Glutamatergic neuron (in vitro differentiated cells): Measurements from ENCODE around the gene MAP3K5. TPM values are rescaled to one million over a fixed set of nuclear protein-coding genes. Genes with fewer than 3 reads are reported as not detected.

Experiments
- DNase-seq: peaks from one replicate; pipeline ENCODE4 v3.0.0; 2022
- H3K27ac Mint-ChIP-seq: one replicate; pipeline ENCODE4 v1.8.0; 2020; ENCODE audit warnings: mild to moderate bottlenecking, mixed read lengths, inconsistent platforms; ENCODE audit not compliant: unreplicated experiment
- H3K27me3 Mint-ChIP-seq: one replicate; pipeline ENCODE4 v1.8.0; 2020; ENCODE audit warnings: mild to moderate bottlenecking, moderate library complexity, mixed read lengths, inconsistent platforms; ENCODE audit not compliant: unreplicated experiment
- H3K36me3 Mint-ChIP-seq: one replicate; pipeline ENCODE4 v1.8.0; 2020; ENCODE audit warnings: mild to moderate bottlenecking, mixed read lengths, inconsistent platforms; ENCODE audit not compliant: unreplicated experiment
- H3K4me1 Mint-ChIP-seq: one replicate; pipeline ENCODE4 v1.8.0; 2020; ENCODE audit warnings: mild to moderate bottlenecking, low read depth, mixed read lengths, inconsistent platforms; ENCODE audit not compliant: unreplicated experiment
- H3K4me3 Mint-ChIP-seq: one replicate; pipeline ENCODE4 v1.8.0; 2020; ENCODE audit warnings: mild to moderate bottlenecking, mixed read lengths, inconsistent platforms; ENCODE audit not compliant: unreplicated experiment
- H3K9me3 Mint-ChIP-seq: one replicate; pipeline ENCODE4 v1.8.0; 2020; ENCODE audit warnings: mild to moderate bottlenecking, moderate library complexity, mixed read lengths, inconsistent platforms; ENCODE audit not compliant: unreplicated experiment
- total RNA-seq: library from RNA; stranded (reverse); fragmentation: NEBNext Ultra II Directional; extraction: Animal tissue kit (Norgen Biotek cat#: 25700); gene quantifications from one replicate; pipeline ENCODE4 v1.2.1, GENCODE V29; 2021; ENCODE audit not compliant: unreplicated experiment
- TF ChIP-seq, protein P1 (sequence below): fragments of 200-600 bp; sonication (generic); IDR thresholded peaks from one replicate; pipeline ENCODE4 v1.5.0; 2021; ENCODE audit not compliant: partially characterized antibody, unreplicated experiment

MAP3K5 gene
- total RNA-seq, 1 donor from 2014 or later, result 0.66 TPM

DNA sequence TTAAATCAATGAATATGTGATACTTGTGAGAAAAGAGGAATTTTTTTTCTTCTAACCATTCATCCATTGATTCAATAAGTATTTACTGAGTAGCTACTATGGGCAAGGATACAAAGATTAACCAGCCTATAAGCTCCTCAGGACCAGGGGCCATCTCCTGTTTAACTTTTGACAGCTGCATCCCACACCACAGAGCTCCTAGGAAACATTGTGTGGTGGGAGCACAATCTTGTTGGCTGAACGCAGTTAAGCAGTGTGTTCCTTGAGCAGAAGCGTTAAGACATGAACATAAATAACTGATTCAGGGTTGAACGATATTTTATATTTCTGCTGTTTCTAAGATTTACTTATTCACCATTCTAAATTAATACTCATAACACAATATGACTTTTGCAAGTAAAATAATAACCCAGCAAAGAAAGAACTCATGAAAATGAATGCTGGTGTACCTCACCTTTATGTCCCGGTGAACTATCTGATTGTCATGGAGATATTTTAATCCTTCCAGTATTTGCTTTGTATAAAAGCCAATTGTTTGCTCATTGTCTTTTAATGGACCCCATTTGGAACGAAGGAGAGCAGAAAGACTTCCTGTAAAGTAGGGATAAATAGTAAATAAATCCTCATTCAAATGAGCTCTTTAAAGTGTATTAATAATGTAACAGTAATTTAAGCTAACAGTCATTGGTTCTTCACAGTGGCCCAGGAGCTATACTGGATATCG, 179.4 kb downstream of the MAP3K5 start:
- Mint-ChIP-seq H3K27me3 (no peaks in the 10 kb centered on the region), H3K9me3 (peaks cover 3% of the 10 kb centered on the region), H3K27ac (no peak overlapping the region), H3K4me1 (no peaks in the 10 kb centered on the region), H3K4me3 (no peak overlapping the region), H3K36me3 (no peaks in the 10 kb centered on the region)
- TF ChIP-seq, protein P1, sequence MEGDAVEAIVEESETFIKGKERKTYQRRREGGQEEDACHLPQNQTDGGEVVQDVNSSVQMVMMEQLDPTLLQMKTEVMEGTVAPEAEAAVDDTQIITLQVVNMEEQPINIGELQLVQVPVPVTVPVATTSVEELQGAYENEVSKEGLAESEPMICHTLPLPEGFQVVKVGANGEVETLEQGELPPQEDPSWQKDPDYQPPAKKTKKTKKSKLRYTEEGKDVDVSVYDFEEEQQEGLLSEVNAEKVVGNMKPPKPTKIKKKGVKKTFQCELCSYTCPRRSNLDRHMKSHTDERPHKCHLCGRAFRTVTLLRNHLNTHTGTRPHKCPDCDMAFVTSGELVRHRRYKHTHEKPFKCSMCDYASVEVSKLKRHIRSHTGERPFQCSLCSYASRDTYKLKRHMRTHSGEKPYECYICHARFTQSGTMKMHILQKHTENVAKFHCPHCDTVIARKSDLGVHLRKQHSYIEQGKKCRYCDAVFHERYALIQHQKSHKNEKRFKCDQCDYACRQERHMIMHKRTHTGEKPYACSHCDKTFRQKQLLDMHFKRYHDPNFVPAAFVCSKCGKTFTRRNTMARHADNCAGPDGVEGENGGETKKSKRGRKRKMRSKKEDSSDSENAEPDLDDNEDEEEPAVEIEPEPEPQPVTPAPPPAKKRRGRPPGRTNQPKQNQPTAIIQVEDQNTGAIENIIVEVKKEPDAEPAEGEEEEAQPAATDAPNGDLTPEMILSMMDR, result no peak
- no peak for DNase-seq

DNA sequence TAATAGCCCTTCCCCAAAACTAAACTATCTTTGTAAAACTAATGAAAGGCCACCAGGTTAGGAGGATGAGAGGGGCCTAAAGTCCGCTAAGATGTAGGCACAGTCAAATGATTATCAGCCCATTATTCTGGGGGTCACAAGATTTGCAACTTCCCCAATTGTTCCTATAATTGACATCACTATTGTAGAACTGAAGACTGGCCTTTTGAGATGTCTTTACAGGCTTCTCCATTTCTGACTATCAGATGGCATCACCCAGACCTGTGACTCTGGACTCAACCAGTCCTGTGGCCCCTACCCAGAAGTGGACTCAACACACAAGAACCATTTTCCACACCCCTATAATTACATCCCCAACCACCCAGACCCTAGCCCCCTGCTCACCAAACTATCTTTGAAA, 180.5 kb downstream of the MAP3K5 start:
- Mint-ChIP-seq H3K27me3 (no peaks in the 10 kb centered on the region), H3K27ac (no peak overlapping the region), H3K9me3 (peaks cover 5% of the 10 kb centered on the region), H3K4me3 (no peak overlapping the region), H3K4me1 (no peaks in the 10 kb centered on the region), H3K36me3 (no peaks in the 10 kb centered on the region)
- DNase-seq, result no peak
- TF ChIP-seq, protein P1, result no peak

DNA sequence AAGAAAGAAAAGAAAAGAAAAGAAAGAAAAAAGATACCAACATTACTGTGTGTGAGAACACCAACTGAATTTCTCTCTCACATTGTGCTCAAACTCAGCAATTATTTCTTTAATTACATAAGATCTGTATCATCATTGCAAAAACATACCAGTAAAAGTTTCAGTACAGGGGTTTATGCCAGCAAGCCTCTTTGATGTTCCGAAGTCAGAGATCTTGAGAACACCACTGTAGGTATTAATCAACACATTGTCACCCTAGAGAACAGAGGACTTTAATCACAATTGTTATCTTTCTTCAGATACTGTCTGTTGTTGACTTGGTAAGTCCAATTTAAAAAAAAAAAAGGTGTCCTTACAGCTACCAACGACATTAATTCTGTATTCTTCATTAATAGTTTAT, 181.1 kb downstream of the MAP3K5 start:
- H3K4me3 Mint-ChIP-seq, result no peak overlapping the region
- no peak for DNase-seq
- H3K9me3 Mint-ChIP-seq, result peaks cover 5% of the 10 kb centered on the region
- H3K27me3 Mint-ChIP-seq, result no peaks in the 10 kb centered on the region
- H3K27ac Mint-ChIP-seq, result no peak overlapping the region
- no peaks in the 10 kb centered on the region for H3K36me3 Mint-ChIP-seq
- TF ChIP-seq, protein P1, result no peak
- H3K4me1 Mint-ChIP-seq, result no peaks in the 10 kb centered on the region

DNA sequence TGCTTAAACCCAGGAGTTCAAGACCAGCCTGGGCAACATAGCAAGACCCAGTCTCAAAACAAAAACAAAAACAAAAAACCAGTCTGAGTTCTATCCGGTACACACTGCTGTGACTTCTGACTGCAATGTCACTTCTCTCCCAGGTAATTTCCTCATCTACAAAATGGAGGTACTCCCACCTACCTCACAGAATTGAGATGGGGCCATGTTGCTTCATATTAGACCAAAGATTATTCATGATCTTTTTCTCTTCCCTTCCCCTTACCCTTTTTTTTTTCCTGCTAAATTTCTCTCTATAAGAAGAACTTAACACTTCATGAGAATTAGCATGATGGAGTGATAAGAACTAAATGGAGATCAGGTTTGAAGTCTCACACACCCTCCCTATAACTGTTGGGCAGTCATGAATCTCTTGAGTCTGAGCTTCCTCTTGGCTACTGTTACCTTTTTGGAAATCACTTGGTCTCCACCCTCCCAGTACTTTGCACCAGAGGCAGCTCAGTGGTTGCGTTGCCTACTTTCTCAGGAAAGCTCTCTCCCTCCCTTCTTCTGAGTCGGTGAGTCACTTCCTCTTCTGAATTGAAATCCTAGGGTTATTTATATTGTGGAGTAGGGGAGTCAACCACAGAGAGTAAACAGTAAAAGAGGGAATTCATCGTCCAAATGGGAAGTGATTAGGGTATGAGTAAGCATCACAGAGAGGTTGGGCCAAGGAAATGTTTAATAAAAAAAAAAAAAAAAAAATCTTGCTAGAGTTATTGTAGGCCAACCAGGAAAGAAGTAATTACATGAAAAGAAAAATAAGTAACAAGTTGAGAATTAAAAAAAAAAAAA, 182.2 kb downstream of the MAP3K5 start:
- H3K9me3 Mint-ChIP-seq, result peaks cover 5% of the 10 kb centered on the region
- H3K27me3 Mint-ChIP-seq, result no peaks in the 10 kb centered on the region
- no peaks in the 10 kb centered on the region for H3K36me3 Mint-ChIP-seq
- H3K27ac Mint-ChIP-seq, result no peak overlapping the region
- no peaks in the 10 kb centered on the region for H3K4me1 Mint-ChIP-seq
- TF ChIP-seq, protein P1, result no peak
- no peak overlapping the region for H3K4me3 Mint-ChIP-seq
- no peak for DNase-seq

DNA sequence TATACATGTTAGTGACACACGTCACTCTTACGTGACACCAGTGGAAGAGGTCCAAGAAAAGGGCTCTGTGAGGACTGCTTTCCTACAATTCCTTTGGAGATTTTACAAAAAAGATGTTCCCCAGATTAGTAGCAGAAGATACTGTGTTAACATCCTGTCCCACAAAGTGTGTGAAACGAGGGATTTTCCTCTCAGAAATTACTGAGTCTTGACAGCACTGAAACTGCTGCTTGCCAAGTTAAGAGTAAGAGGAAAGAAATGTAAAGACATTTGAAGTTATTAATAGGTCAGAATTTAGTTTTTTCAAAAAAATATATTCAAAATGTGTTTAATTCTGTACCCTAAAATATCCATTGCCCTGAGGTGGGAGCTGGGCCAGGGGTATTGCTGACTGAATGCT, 183.3 kb downstream of the MAP3K5 start:
- peaks cover 5% of the 10 kb centered on the region for H3K9me3 Mint-ChIP-seq
- no peak overlapping the region for H3K4me3 Mint-ChIP-seq
- H3K36me3 Mint-ChIP-seq, result no peaks in the 10 kb centered on the region
- TF ChIP-seq, protein P1, result no peak
- H3K27me3 Mint-ChIP-seq, result no peaks in the 10 kb centered on the region
- peaks cover 1% of the 10 kb centered on the region for H3K4me1 Mint-ChIP-seq
- DNase-seq, result no peak
- H3K27ac Mint-ChIP-seq, result no peak overlapping the region
